Muscle of back (tissue), 11 donors: ENCODE results near the gene COTL1. TPM values are rescaled to one million over a fixed set of nuclear protein-coding genes. Genes with fewer than 3 reads are reported as not detected.
A peak's percentile ranks its signal among the peaks of the same experiment; 100 is the strongest.

Source experiments
- DNase-seq, 3 donors: peaks; one replicate each; pipeline versions ENCODE4 v3.0.0 to v3.0.0-alpha.2; 2013
- polyA plus RNA-seq, 10 donors: library from polyadenylated mRNA; unstranded; fragments of 120-200 nt; gene quantifications; one replicate each; pipeline ENCODE4 v1.2.1, GENCODE V29; 2013; ENCODE audit not compliant: insufficient read length in 10 of 10

Gene COTL1
- polyA plus RNA-seq, 10 donors, result 23.0 to 43.3 (median 28.5) TPM

- no peak for DNase-seq
Observed at GRCh38 chr16:84554627-84555328, 63.1 kb downstream of the COTL1 start.

- DNase-seq, result no peak
Observed at GRCh38 chr16:84553873-84554399, 63.9 kb downstream of the COTL1 start.

- DNase-seq, result no peak
Observed at GRCh38 chr16:84552135-84552534, 65.7 kb downstream of the COTL1 start.

GRCh38 chr16:84550096-84550495 lies 67.8 kb downstream of the COTL1 start:
- DNase-seq, result no peak

GRCh38 chr16:84548971-84549844 lies 68.7 kb downstream of the COTL1 start:
- DNase-seq, result no peak

- no peak for DNase-seq
Observed at GRCh38 chr16:84548508-84548907, 69.4 kb downstream of the COTL1 start.

- no peak for DNase-seq
Observed at GRCh38 chr16:84547546-84548061, 70.3 kb downstream of the COTL1 start.

GRCh38 chr16:84546669-84547545 lies 71.0 kb downstream of the COTL1 start:
- DNase-seq, result no peak

- no peak for DNase-seq
Observed at GRCh38 chr16:84545114-84545737, 72.7 kb downstream of the COTL1 start.

GRCh38 chr16:84544031-84544773 lies 73.7 kb downstream of the COTL1 start:
- DNase-seq, result no peak

GRCh38 chr16:84543253-84543652 lies 74.6 kb downstream of the COTL1 start:
- DNase-seq, result no peak

GRCh38 chr16:84541999-84542817 lies 75.7 kb downstream of the COTL1 start:
- no peak for DNase-seq

- no peak for DNase-seq
Observed at GRCh38 chr16:84540194-84540593, 77.7 kb downstream of the COTL1 start.

- no peak for DNase-seq
Observed at GRCh38 chr16:84538222-84538840, 79.5 kb downstream of the COTL1 start.

GRCh38 chr16:84537491-84538151 lies 80.3 kb downstream of the COTL1 start:
- DNase-seq, result peak in 1 of 3 donors; percentile 46

GRCh38 chr16:84535851-84536250 lies 82.0 kb downstream of the COTL1 start:
- no peak for DNase-seq

GRCh38 chr16:84535408-84535807 lies 82.5 kb downstream of the COTL1 start:
- DNase-seq, result no peak

GRCh38 chr16:84534815-84535214 lies 83.1 kb downstream of the COTL1 start:
- DNase-seq, result no peak
